NCI-H146 (cell line): ENCODE measurements around the gene BUB1.
"Not testable (repeated sequence)": the region's sequence is repeated elsewhere in the genome, so short reads cannot be mapped to it uniquely, and the experiment has no call there.

Experiments
- DNase-seq: peaks from one replicate; lab custom pipeline; 2025; lab: John Stamatoyannopoulos, UW

The BUB1 gene

DNA sequence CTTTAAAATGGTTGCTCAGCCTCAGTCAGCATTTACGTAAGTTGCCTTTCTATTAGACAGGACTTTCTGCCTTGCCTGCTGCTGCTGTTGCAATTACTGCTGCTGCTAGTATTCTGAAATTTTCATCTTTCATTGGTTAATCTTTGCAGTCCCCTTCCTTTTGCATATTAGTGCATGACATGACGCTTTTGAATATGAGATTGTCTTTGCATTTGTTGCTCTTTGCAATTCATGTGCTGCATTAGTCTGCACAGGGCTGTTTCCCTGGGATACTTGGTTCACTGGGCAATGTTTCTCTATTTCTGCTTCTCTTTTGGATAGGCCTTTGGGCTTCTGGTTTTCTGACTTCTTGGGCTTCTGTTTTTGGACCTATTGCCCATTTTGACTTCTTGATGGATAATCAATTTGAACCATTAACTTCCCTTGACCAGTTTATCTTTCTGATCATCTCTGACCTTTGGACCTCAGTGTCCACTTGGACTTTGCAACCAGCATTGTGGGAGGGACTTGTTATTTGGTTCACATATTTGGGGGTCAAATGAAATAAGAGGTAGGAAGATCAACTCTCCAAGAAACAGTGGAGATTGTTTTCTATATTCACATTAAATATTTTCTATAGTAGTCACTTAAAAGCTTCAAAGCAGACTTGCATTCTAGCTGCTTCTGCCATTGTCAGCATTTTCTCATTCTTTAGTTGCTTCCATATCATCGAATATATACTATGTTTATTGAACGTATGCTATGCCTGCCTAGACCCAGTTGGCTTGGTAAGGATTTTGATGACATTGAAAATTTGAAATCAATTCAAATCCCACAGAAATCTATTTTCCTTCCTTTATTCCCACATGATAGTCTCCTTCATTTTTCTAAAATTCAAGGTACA, 12.5 kb upstream of the BUB1 start:
- no peak for DNase-seq

DNA sequence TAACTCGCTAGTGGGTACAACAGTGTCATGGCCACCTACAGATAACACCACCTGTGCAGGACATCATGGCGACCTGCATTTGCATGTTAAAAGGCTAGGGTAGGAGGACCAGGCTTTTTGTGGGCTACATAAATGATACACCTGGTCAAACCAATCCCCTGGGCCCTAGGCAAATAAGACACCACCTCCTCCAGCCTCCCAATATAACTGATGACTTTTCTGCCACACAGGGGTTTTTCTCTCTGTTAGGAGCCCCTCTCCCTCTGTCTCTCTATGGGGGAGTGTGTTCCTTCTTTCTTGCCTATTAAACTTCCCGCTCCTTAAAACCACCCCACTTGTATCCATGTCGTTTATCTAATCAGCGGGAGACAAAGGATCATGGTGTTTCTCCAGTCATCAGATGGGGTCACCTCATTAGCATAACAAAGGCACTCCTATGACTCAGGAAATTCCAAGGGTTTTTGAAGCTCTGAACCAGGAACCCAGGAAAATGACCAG, 10.8 kb upstream of the BUB1 start:
- peak; percentile 15 for DNase-seq

DNA sequence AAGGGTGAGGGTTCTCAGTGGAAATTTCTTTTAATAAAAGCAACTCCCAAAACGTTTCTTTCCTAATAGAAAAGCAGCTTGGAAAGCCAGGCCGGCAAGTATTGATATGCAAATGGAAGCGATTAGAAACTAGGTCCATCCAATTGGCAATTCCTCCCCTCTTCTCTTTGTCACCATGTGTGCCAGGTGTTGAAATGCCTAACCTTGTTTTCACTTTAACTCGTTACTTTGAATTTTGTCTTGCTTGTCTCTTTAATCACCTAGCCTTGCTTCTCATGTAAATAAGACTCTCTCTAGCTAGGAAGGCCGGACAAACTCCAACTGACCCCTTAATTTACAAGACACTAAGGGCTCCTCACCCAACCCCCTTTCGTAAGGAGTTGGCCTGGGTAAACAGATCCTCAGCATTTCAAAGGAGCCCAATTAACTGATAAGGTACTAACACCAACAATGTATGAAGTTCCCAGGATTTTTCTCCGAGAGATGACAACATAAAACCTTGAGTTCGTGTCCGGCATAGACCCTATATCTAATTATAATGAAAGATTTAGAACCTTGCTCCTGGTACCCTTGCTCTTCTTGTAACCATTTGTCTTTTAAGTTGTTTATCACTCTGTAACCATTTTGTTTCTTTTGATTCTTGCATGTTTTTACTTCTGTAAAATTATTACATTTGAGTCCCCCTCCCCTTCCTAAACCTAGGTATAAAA, 10.1 kb upstream of the BUB1 start:
- not testable (repeated sequence) for DNase-seq

DNA sequence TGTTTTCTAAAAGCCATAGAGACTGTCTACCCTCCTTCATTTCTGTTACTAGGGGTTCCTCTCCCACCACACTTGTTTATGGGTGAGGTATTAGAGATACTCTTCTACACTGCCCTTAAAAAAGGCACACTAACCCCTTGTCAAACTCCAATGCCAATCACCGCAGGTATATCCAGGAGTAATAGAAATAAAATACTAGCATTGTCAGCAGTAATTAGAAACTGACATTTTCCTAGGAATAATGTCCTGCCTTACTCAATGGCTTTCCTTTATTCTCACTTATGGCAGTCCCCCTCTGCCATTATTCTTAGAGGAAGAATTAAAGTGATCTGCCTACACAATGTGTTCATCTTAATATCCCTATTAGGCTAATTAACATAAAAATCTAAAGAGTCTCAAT, 5.0 kb upstream of the BUB1 start:
- no peak for DNase-seq

DNA sequence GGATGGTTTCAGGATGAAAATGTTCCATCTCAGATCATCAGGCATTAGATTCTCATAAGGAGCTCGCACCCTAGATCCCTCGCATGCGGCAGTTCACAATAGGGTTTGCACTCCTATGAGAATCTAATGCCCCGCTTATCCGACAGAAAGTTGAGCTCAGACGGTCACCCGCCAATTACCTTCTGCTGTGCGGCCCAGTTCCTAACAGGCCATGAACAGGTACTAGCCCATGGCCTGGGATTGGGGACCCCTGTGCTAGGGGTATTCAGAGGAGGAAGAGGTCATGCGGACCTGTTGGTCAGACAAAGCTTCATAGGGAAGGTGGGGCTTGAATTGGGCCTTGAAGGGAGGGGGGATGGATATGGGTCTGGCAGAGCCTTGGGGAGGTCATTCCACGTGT, 4.4 kb upstream of the BUB1 start:
- DNase-seq = no peak

DNA sequence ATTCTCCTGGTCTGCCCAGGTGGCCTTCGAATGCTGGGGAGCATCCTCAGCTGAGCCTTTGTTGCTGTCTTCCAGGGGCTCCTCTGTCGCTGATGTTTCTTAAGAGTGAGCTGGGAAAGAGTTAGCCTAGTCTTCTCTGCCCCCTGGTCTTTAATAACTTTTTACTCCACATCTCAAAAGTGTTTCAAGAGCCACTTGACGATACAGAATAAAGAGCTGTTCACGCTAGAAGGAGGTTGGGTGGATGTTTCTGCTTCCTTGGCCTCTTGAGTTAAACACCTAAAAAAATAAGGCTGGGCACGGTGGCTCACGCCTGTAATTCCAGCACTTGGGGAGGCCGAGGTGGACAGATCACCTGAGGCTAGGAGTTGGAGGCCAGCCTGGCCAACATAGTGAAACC, 2.8 kb upstream of the BUB1 start:
- no peak for DNase-seq

DNA sequence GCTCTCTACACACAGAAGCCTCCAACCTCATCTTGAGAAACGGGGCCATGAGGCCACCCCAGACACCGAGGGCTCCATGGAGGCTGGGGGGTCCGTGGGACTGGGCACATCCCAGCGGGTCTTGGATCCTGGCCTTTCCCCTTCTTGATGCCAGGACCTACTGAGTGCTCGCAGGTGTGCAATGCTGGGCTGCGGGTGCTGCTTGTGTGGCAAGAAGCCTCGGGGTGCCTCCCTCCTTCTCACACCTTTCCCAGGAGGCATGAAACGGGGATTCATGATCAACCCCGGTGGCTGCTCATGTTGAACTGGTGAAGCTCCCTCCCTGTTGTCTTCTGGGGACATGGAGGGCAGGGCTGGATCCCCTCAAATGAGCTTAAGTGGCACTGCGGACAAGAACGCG, 2.0 kb upstream of the BUB1 start:
- no peak for DNase-seq

DNA sequence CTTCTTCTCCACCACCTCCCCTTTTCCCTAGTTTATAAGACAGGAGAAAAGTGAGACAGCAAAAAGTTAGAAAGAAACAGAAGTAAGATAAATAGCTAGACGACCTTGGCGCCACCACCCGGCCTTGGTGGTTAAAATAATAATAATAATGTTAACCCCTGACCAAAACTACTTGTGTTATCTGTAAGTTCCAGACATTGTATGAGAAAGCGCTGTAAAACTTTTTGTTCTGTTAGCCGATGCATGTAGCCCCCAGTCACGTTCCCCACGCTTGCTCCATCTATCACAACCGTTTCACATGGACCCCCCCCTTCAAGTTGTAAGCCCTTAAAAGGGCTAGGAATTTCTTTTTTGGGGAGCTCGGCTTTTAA, 1.5 kb upstream of the BUB1 start:
- DNase-seq = no peak

DNA sequence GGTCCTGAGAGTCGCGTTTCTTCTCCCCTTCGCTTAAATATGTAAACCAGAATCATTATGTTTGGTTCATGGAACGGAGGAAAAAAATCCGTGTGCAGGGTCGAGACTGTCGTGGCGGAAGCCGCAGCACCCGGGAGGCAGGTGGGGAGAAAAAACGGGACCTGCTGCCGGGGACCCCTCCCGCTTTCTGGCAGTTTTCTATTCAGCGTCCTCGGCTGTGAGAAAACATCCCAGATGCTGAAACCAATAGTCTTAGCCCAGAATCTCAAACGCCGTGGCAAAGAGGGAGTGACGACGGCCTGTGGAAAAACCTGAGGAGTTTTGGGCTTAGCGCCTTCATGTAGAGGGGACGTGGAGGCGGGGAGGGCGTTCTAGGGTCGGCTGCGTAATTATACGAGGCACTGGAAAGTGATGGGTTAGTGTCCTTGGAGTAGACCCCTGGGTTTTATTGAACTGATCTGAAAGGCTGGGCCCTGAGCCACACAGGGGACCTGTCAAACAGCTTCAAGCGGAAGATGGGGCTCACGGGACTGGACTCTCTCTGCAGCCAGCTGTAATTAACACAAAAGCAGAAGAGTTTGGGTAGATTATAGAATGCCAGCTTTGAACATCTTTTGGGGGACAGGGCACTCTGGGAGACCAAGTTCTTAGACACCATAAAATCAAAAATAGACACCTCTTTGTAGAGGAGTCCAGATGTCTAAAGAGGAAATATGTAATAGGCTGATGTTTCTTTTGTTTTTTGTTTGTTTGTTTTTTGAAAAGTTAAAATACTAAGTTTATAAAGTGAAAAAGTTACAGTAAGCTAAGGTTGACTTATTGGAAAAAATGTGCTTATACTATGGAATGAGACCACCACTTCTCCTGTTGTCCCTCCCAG, 834 bp upstream of the BUB1 start:
- peak; percentile 57 for DNase-seq

DNA sequence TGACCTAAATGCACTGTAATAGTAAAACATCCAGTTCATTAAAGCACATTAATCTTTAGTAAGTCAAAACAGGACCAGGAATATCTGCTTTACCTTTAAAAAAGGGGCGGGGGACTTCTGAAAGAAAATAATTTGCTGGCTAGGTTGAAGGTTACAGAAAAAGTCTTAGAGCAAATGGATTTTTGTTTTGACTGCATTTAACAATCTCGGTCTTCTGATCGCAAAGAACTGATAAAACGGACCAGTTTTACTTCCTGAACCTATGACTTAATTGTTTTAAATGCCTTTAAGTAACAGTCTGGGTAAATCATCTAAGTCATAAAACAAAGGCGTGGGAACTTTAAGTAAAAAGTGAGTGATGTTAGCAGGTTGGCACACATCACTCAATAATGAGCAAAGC, 783 bp downstream of the BUB1 start:
- DNase-seq = no peak

DNA sequence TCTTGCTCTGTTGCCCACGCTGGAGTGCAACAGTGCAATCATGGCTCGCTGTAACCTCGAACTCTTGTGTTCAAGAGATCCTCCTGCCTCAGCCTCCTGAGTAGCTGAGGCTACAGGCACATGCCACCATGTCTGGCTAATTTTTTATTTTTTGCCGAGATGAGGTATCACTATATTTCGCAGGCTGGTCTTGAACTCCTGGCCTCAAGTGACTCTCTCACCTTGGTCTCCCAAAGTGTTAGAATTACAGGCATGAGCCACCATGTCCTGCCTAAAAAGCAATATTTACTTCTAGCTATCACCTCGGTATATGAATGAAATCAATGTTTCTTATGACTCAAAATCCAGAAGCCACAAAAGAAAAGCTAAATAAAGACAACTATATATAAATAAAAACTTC, 2.2 kb downstream of the BUB1 start:
- no peak for DNase-seq

DNA sequence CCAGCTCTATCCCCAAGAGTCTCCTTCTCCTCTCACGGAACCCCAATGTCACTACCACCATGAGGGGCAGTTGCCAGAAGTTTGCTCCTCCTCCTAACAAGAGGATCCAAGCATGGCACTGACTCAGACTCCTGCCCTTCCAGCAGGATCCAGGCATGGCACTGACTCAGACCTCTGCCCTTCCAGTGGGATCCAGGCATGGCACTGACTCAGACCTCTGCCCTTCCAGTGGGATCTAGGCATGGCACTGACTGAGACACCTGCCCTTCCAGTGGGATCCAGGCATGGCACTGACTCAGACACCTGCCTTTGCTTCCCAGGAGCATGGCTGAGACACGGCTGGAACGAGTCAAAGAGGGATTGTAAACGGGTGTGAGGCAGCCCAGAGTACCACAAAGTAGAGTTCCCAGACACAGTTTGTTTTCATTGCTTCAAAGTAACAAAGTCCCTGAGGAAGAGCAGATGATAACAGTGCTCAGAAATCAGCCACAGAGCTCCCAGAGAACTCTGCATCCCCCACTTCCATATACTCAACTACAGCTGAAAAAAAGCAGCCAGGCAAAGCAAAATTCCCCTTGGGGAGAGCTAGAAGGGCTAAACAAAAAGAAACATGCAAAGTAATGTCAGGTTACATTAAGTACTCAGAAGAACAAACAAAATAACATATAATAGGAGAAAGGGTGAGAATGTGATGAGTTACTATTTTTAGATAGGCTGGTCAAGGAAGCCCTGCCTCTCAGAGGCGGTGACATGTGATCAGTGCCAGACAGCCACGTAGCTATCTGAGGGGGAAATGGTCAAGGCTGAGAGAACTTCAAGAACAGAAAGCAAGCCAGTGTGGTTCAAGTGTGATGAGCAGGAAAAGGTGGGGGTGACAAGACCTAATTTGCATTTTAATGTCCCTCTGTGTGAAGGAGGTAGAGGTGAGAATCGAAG, 3.0 kb downstream of the BUB1 start:
- no peak for DNase-seq

DNA sequence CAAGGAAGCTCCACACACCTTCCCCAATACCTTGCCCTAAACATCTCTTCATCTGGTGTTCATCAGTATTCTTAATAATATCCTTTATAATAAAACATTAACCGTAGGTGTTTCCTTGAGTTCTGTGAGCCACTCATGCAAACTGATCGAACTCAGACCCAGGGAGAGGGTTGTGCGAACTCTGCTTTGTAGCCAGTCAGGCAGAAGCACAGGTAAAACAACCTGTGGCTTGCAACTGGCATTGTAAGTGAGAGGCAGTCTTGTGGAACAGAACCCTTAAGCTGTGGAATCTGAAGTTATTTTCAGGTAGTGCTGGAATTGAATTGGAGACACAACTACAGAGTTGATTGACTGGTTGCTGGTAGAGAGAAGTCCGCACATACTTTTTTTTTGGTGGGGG, 4.7 kb downstream of the BUB1 start:
- DNase-seq = no peak

DNA sequence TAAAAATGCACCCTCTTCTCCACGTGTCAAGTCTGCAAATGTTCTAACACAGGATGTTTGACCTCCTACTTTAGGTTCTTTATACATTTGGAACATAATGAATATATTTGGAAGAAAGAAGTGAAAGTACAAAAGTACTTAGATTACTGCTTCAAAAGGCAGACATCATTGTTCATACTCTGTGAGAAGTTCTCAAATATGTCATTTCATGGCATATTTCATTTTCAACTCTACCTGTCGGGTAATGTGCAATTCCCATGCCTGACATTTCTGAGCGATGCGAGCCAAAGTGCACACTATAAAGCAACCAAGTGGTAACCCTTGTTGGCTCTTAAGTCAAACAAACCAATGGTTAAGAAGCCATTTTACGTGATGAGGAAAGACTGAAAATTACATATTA, 7.0 kb downstream of the BUB1 start:
- DNase-seq = no peak

DNA sequence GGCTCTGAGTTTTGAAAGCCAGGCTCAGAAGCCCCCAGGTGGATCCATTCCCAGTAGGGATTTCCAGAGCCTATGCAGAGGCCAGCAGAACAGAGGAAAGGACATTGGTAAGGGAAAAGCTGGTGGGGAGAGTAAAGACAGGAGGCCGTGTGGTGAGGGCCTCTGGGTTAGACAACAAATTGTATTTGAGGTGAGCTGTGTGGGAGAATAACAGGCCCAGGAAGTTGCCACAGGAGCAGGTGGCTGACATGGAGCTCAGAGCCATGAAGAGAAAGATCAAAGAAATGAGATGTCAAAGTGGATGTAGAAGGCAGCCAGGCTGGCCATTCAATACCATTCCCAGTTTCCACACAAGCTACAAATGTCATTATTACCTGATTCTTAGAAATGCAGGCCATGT, 8.8 kb downstream of the BUB1 start:
- no peak for DNase-seq

DNA sequence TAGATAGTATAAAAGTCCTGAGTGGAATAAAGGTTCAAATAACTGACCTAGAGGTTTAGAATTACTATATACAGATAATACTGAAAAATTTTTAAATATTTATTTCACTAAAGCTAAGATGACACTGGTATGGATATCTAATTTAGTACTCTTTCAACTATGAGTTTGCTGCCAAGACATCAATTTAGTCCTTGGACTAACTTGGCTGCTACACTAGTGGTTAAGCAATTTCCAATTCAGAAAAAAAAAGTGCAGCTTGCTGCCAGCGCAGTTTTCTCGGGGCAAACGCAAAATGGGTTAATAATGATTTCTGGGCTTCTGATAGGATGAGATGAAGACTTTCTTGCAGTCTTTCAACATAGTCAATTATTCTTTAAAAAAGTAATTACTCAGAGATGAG, 10.8 kb downstream of the BUB1 start:
- DNase-seq = no peak

DNA sequence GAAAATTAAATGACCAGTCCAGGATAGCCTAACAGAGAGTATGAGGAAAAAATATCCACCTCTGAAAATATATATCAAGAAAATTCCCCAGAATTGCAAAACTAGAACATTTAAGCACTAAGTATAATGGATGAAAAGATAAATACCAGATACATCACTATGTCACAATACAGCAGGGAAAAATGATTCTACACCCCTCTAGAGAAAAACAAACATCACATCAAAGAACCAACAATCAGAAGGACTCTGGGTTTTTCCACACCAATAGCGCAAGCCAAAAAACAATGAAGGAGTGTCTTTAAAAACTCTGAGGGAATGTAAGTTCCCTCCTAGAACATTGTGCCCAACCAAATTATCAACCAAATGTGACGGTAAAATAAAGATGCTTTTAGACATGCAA, 13.7 kb downstream of the BUB1 start:
- DNase-seq = no peak

DNA sequence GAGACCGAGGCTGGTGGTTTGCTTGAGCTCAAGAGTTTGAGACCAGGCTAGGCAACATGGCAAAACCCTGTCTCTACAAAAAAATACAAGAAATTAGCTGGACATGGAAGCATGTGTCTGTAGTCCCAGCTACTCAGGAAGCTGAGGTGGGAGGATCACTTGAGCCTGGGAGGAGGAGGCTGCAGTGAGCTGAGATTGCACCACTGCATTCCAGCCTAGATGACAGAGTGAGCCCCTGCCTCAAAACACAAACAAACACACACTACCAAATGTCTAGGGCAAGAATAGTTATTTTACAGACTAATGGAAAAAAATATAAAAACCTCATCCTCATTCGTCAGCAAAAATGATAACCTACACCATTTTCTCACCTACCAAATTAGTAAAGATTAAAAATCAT, 15.3 kb downstream of the BUB1 start:
- DNase-seq = no peak

DNA sequence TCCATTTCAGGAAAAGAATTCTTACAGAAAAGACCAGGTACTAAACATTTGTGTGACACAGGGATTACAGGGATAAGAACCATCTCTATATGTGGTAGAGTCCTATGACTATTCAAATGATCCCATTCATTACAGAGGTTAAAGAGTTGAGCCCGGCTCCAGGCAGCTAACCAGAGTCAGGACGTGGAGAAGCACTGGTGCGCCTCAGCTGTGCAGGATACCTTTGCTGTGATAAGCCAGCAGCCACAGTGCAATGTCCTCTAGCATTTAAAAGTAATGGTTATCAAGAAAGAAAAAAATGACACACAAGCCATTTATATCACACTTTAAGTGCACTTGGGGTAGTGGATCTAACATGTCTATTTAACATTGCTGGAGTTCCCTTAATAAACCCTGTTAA, 17.3 kb downstream of the BUB1 start:
- no peak for DNase-seq

DNA sequence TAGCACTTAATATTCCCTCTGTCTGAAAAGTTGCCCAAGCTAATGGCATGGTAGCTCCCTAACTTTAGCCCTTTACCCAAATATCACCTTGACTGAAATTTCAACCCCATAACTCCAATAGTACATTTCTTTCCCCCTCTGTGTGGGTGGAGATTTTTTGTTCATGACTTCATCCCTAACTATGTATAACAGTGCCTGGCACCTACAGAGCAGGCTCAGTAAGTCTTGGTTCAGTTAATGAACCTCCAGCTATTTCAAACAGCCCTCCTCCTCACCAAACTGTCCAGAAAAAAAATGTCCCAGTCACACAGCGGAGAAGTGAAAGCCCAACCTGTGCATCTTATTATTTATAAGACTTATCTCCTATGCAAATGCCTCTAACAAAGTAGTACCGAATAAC, 18.6 kb downstream of the BUB1 start:
- no peak for DNase-seq

DNA sequence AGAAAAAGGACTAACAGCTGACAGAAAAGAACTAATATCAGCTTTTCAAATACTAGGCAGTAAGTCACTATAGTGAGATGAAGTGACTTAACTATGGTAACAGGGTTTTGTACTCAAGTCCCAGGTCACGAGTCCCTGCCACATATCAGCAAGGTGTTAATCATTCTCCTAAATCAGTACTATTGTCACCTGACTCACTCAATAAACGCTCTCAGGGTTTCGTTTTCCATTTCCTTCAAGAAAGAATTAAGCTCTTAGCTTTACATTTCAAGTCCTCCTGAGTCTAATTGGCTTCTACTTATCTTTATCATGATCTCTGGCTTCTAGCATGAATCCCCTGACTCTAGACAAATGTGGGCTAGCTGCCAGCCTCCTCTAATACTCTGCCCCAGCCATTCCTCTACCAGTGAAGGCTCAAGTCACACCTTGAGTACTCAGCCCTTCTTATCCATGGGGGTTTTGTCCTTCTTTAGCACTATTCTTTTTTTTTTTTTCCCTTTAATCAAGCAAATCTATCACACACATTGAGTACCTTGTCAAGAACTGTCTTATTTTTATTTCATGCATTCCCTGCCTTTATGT, 20.0 kb downstream of the BUB1 start:
- no peak for DNase-seq
